NCI-H526 (cell line): ENCODE measurements around the gene MB21D2.
"Not testable (repeated sequence)": the region's sequence is repeated elsewhere in the genome, so short reads cannot be mapped to it uniquely, and the experiment has no call there.

Source experiments
- DNase-seq, 2 experiments: peaks; one replicate each; lab custom pipeline; 2025; lab: John Stamatoyannopoulos, UW

Gene MB21D2

GRCh38 chr3:192802957-192803899 is 114.4 kb downstream of the MB21D2 start:
- peak; percentile 15 to 79 for DNase-seq

GRCh38 chr3:192801985-192802384 is 115.7 kb downstream of the MB21D2 start:
- no peak for DNase-seq

GRCh38 chr3:192799721-192800120 is 117.9 kb downstream of the MB21D2 start:
- DNase-seq: no peak

- no peak for DNase-seq
Observed at GRCh38 chr3:192795021-192795420, 122.6 kb downstream of the MB21D2 start.

- DNase-seq: no peak
Observed at GRCh38 chr3:192794216-192794615, 123.4 kb downstream of the MB21D2 start.

- DNase-seq: not testable (repeated sequence)
Observed at GRCh38 chr3:192788816-192789515, 128.7 kb downstream of the MB21D2 start.

GRCh38 chr3:192778508-192778907 is 139.1 kb downstream of the MB21D2 start:
- no peak for DNase-seq

- not testable (repeated sequence) for DNase-seq
Observed at GRCh38 chr3:192774341-192774740, 143.3 kb downstream of the MB21D2 start.

- peak; percentile 32 to 72 for DNase-seq
Observed at GRCh38 chr3:192772240-192772894, 145.3 kb downstream of the MB21D2 start.

- no peak for DNase-seq
Observed at GRCh38 chr3:192758654-192759053, 159.0 kb downstream of the MB21D2 start.

- no peak for DNase-seq
Observed at GRCh38 chr3:192751148-192751547, 166.5 kb downstream of the MB21D2 start.

- no peak for DNase-seq
Observed at GRCh38 chr3:192750201-192750600, 167.5 kb downstream of the MB21D2 start.

GRCh38 chr3:192747746-192748145 is 169.9 kb downstream of the MB21D2 start:
- no peak for DNase-seq

- DNase-seq: no peak
Observed at GRCh38 chr3:192747145-192747544, 170.5 kb downstream of the MB21D2 start.
